Measurements from ENCODE around the gene SFTPD.

SFTPD gene

DNA sequence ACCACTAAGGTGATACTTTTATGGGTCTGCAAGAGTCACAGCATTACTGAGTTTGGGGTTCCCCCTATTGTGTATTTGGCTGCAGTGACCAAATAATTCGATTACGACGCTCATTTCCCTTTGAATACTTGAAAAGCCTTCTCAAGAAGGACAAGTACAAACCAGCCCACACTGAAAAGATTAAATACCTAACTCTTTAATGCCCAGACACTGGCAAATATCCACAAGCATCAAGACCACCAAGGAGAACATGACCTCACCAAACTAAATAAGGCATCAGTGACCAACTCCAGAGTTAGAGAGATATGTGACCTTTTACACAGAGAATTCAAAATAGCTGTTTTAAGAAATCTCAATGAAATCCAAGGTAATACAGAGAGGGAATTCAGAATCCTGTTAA lies 31.8 kb upstream of the SFTPD start:
- no peak for TF ChIP-seq CTCF (IDR thresholded peaks at IDR 0.05; ENCODE audit: low read depth, low read length)
- Histone ChIP-seq H3K36me3 (no peaks in the 10 kb centered on the region), H3K4me3 (ENCODE audit: low read depth, low read length) (no peak overlapping the region), H3K27me3 (ENCODE audit: insufficient read depth, low read depth, severe bottlenecking) (no peaks in the 10 kb centered on the region), H3K9me3 (ENCODE audit: severe bottlenecking) (peaks cover 7% of the 10 kb centered on the region), H3K27ac (no peak overlapping the region)
- DNase-seq, result no peak

- Histone ChIP-seq H3K4me3 (ENCODE audit: low read depth, low read length) (no peak overlapping the region), H3K9me3 (ENCODE audit: severe bottlenecking) (peaks cover 11% of the 10 kb centered on the region), H3K36me3 (no peaks in the 10 kb centered on the region), H3K27me3 (ENCODE audit: insufficient read depth, low read depth, severe bottlenecking) (no peaks in the 10 kb centered on the region), H3K27ac (no peak overlapping the region)
- DNase-seq, result no peak
- no peak for TF ChIP-seq CTCF (IDR thresholded peaks at IDR 0.05; ENCODE audit: low read depth, low read length)
These were observed 31.2 kb upstream of the SFTPD start for GRCh38 chr10:79979976-79980687.

- H3K27me3 ChIP-seq (ENCODE audit: insufficient read depth, low read depth, severe bottlenecking), result no peaks in the 10 kb centered on the region
- H3K9me3 ChIP-seq (ENCODE audit: severe bottlenecking), result peaks cover 11% of the 10 kb centered on the region
- no peaks in the 10 kb centered on the region for H3K36me3 ChIP-seq
- DNase-seq, result no peak
- no peak overlapping the region for H3K27ac ChIP-seq
- TF ChIP-seq CTCF (IDR thresholded peaks at IDR 0.05; ENCODE audit: low read depth, low read length), result no peak
- no peak overlapping the region for H3K4me3 ChIP-seq (ENCODE audit: low read depth, low read length)
These were observed 30.5 kb upstream of the SFTPD start for GRCh38 chr10:79979310-79979975.

- no peak for DNase-seq
- no peak overlapping the region for H3K4me3 ChIP-seq (ENCODE audit: low read depth, low read length)
- no peaks in the 10 kb centered on the region for H3K27me3 ChIP-seq (ENCODE audit: insufficient read depth, low read depth, severe bottlenecking)
- peaks cover 11% of the 10 kb centered on the region for H3K9me3 ChIP-seq (ENCODE audit: severe bottlenecking)
- no peaks in the 10 kb centered on the region for H3K36me3 ChIP-seq
- H3K27ac ChIP-seq, result no peak overlapping the region
- TF ChIP-seq CTCF (IDR thresholded peaks at IDR 0.05; ENCODE audit: low read depth, low read length), result no peak
These were observed 28.1 kb upstream of the SFTPD start for GRCh38 chr10:79976999-79977398.

DNA sequence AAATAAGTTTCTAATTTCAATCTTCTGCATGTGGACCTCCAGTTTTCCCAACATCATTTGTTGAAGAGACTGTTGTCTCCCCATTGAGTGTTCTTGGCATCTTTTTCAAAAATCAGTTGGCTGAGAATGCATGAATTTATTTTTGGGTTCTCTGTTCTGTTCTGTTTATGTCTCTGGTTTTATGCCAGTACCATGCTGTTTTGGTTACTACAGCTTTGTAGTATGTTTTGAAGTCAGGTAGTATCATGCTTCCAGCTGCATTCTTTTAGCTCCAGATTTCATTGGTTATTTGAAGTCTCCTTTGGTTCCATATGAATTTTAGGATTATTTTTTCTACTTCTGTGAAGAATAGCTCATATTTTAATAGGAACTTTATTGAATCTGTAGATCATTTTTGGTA lies 21.2 kb upstream of the SFTPD start:
- H3K27ac ChIP-seq, result no peak overlapping the region
- H3K27me3 ChIP-seq (ENCODE audit: insufficient read depth, low read depth, severe bottlenecking), result no peaks in the 10 kb centered on the region
- no peak for TF ChIP-seq CTCF (IDR thresholded peaks at IDR 0.05; ENCODE audit: low read depth, low read length)
- no peak for DNase-seq
- H3K9me3 ChIP-seq (ENCODE audit: severe bottlenecking), result peaks cover 9% of the 10 kb centered on the region
- H3K36me3 ChIP-seq, result no peaks in the 10 kb centered on the region
- no peak overlapping the region for H3K4me3 ChIP-seq (ENCODE audit: low read depth, low read length)
